Fibroblast of gingiva (primary cell): ENCODE results near the gene GHRH.

Experiments
- DNase-seq: peaks from one replicate; pipeline ENCODE4 v3.0.0-alpha.2; 2011; ENCODE audit warnings: low read depth

GHRH gene

GRCh38 chr20:37237656-37238055 is 24.0 kb downstream of the GHRH start:
- no peak for DNase-seq

DNA sequence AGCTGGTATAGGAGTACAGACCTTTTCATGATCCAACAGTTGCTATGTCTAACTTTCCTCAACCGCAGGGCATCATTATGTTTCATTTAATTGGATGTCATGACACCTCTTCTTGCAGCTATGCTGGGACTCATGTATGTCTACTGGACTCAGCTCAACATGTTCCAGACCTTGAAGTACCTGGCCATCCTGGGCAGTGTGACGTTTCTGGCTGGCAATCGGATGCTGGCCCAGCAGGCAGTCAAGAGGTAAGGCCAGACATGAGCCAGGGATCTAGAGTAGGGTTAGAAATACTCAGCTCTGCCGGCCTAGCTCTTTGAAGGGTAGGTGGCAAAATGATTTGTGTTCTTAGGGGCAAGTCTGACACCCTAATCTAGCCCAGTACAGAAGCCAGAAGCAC is 25.2 kb downstream of the GHRH start:
- DNase-seq: no peak

DNA sequence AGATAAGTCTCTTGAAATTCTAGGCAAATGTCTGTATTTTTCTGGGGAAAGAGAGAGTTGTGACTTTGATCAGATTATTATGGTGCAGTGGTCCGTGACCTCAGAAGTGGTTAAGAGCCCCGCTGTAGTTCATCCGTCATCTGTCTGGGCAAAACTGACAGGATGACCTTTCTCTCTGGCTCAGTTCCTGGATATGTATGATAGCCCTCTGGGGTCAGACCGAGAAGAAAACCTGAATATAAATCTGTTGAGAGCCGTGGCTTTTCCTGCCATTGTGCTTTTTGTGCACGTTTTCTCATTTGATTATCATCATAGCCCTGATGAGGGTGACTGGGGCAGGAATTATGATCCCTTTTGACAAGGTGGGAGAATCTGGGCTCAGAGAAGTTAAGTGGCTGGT is 26.5 kb downstream of the GHRH start:
- no peak for DNase-seq

GRCh38 chr20:37234254-37234581 is 27.4 kb downstream of the GHRH start:
- DNase-seq: no peak

- no peak for DNase-seq
Observed at GRCh38 chr20:37233548-37234253, 27.9 kb downstream of the GHRH start.

DNA sequence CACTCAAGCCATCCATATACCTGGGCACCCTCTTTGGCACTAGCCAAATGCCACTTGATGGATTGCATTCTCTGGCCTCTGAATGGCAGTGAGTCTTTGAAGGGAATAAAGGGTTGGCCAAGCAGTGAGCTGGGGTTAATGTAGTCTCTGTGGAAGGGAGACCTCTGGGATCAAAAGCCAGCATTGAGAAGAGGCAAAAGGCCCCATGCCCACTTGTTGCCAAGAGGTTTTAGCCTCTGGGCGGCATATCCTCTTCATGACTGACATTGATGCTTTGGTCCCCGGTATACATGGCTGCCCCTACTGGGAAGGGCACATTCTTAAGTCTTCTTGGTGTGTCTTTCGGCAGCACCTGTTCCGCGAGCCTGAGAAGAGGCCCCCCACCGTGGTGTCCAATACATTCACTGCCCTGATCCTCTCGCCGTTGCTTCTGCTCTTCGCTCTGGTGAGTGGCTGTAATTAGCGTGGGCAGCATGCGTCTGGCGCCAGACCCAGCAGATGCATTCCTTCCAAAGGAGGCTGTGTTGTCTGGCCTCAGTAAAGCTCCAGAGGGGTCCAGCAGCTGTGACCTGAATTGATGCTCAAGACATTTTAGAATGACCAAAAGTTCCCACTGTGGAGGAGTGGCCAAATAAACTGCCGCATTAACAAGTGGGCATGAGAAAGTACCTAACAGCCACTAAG is 29.5 kb downstream of the GHRH start:
- DNase-seq: no peak

GRCh38 chr20:37230200-37230599 is 31.4 kb downstream of the GHRH start:
- no peak for DNase-seq

DNA sequence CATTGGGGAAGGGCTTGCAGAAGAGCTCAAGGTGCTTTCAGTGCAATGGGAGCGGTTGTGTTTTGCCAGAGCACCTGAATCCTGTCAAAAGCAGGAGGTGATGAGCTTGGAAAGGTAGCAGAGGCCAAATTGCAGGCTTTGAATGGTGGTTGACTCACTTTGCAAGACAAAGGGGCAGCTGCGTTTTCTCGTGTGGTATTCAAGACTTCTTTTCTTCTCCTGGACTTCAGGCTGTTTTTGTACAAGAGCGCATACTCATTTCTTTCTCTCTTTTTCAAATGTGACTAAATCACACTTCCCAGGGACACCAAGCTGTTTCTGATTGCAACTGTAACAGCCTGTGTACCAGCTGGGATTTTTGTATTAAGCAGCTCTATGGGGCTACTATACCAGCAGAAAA is 32.3 kb downstream of the GHRH start:
- DNase-seq: no peak

GRCh38 chr20:37228656-37229055 is 33.0 kb downstream of the GHRH start:
- no peak for DNase-seq

DNA sequence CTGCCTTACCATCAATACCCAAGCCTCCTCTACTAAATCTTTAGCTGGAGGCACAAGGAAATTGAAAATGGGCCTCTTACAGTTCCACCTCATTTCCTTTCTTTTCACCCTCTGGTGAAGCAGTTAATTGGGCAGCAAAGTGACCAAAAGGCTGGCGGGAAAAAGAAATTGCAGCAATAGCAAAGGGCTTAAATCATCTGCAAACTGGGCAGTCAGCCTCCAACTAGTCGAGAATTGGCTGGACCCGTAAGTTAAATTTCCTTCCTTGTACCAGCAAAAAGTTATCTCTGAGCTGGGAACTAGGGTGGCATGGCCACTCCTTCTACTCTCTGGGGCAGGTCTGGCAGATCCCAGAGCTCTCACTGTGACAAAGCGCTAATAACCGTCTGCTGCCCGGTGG is 33.5 kb downstream of the GHRH start:
- DNase-seq: peak; percentile 29

GRCh38 chr20:37226889-37227288 is 34.7 kb downstream of the GHRH start:
- DNase-seq: peak; percentile 86

DNA sequence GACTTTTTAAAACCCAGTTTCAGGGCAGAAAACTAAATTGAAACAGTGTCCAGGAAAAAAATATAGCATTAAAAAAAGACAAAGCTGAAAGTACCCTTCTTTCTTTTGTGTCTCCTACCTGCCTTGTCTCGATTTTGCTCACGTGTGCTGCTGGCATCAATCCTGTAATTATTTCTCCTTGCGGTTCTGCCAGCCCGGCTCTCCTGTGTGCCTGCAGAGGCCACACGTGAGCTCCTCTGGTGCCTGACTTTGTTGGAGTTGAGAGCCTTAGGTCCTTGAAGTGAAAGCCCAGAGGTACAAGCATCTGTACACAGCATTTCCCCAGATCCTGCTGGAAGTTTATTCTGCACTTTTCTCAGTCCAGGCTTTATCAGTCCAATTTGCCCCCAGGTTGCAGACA is 36.5 kb downstream of the GHRH start:
- DNase-seq: no peak

DNA sequence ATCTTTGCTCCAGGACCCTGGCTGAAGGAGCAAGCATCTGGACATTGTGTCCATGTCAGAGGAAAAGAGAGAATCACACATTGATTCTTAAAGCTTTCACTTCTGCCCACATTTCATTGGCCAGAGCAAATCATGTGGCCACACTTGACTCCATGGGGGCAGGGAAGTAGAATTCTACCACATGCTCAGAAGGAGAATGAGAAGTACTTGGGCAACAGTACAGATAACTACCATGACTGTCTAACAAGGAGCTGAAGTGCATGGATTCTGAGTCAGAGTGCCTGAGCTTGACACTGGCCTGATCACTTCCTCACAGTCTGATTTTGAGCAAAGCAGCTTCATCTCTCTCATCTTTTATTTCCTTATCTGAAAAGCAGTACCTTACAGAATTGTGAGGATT is 38.6 kb downstream of the GHRH start:
- DNase-seq: peak; percentile 82

- no peak for DNase-seq
Observed at GRCh38 chr20:37222086-37222485, 39.5 kb downstream of the GHRH start.

DNA sequence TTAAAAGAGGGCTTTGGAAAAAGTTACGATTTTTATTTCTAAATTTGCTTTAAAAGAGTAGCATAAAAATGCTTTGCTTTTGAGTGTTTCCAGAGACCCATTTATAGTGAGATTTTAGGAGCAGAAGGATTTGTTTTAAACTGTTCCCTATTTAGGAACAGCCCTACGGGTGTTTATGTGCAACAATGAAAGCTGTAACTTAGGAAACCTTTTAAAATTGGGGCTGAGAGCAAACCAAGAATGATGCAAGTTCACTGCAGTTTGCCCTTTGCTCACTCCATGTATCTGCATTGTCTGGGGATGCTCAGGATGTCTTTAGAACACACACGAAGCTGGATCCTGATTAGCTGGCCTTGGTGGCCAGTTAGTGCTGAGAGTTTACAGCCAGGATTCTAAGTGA is 40.9 kb downstream of the GHRH start:
- DNase-seq: peak; percentile 88

GRCh38 chr20:37219751-37220668 is 41.6 kb downstream of the GHRH start:
- DNase-seq: peak; percentile 46

GRCh38 chr20:37218976-37219375 is 42.6 kb downstream of the GHRH start:
- DNase-seq: no peak

DNA sequence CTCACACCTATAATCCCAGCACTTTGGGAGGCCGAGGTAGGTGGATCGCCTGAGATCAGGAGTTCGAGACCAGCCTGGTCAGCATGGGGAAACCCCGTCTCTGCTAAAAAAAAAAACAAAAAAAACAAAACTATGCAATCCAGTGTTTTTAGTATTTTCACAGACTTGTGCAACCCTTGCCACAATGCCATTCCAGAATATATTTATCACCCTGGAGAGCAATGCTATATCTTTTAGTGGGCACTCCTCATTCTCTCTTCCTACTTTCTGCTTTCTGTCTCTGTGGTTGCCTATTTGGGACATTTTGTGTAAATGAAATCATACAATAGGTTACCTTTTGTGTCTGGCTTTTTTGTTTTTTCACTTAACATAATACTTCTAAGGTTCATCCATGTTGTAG is 43.2 kb downstream of the GHRH start:
- peak; percentile 56 for DNase-seq

DNA sequence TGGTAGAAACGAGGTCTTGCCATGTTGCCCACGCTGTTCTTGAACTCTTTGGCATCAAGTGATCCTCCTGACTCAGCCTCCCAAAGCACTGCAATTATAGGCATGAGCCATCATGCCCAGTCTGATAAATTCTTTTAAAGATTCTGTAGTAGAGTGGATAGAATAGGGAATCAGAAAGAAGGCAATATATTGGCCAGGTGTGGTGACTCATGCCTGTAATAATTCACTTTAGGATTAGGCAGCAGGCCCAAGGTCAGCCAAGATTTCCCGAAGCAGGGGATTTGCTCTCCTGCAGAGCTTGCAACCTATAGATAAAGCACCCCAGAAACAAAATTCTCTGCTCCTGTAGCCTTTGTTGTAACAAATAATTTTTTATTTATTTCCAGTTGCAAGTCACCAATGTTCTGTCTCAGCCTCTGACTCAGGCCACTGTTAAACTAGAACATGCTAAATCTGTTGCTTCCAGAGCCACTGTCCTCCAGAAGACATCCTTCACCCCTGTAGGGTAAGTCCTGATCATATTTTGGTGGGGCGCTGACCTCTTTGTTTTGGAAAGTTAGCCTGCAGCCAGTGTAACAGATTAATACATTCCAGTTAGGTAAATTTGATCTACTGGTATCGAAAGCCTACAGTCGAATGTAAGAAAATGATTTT is 51.8 kb downstream of the GHRH start:
- no peak for DNase-seq

- no peak for DNase-seq
Observed at GRCh38 chr20:37209193-37209592, 52.4 kb downstream of the GHRH start.

DNA sequence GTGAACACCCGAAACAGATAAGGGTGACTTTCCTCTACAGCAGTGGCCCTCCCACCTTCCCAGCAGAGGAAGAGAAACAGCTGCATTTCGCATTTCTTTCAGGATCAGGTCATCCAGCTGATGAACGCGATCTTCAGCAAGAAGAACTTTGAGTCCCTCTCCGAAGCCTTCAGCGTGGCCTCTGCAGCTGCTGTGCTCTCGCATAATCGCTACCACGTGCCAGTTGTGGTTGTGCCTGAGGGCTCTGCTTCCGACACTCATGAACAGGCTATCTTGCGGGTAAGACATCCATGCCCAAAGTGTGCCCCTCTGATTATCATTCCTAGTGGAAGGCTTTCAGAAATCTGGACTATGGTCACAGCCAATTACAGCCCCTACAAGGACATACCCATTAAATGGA is 54.4 kb downstream of the GHRH start:
- no peak for DNase-seq

GRCh38 chr20:37205794-37206193 is 55.8 kb downstream of the GHRH start:
- DNase-seq: no peak

GRCh38 chr20:37205130-37205529 is 56.5 kb downstream of the GHRH start:
- no peak for DNase-seq
